CD4-positive, alpha-beta memory T cell (primary cell): Measurements from ENCODE around the gene SCP2. TPM values are rescaled to one million over a fixed set of nuclear protein-coding genes. Genes with fewer than 3 reads are reported as not detected.
"Not testable (repeated sequence)": the region's sequence is repeated elsewhere in the genome, so short reads cannot be mapped to it uniquely, and the experiment has no call there.

Experiments
- CTCF ChIA-PET: fragments of 350-600 bp; sonication (Branson Sonifier 250); formaldehyde crosslinking; loops from one replicate; lab custom pipeline; 2021; ENCODE audit warnings: inconsistent platforms; ENCODE audit not compliant: partially characterized antibody; lab: Charles Lee
- POLR2A ChIA-PET: fragments of 350-600 bp; sonication (Branson Sonifier 250); formaldehyde crosslinking; loops from one replicate; lab custom pipeline; 2021; ENCODE audit not compliant: partially characterized antibody; lab: Charles Lee
- DNase-seq, 5 donors: peaks; one replicate each; pipeline versions ENCODE4 v3.0.0 to v3.0.0-alpha.2; 2020 to 2022; ENCODE audit warnings: mixed read lengths in 1 of 5
- H3K27ac ChIP-seq: one replicate; pipeline ENCODE4 v1.7.0; 2013; ENCODE audit warnings: low read depth, low read length
- H3K27me3 ChIP-seq: 2 replicates; pipeline ENCODE4 v1.7.0; 2013; ENCODE audit warnings: mild to moderate bottlenecking, low read length, moderate library complexity; ENCODE audit not compliant: insufficient read depth
- H3K36me3 ChIP-seq: 2 replicates; pipeline ENCODE4 v1.7.0; 2013; ENCODE audit warnings: mild to moderate bottlenecking, low read length, moderate library complexity; ENCODE audit not compliant: insufficient read depth
- H3K4me1 ChIP-seq: 2 replicates; pipeline ENCODE4 v1.7.0; 2013; ENCODE audit warnings: mild to moderate bottlenecking, low read length, moderate library complexity; ENCODE audit not compliant: insufficient read depth
- H3K4me3 ChIP-seq, 2 donors: one replicate each; pipeline ENCODE4 v1.7.0; 2013; ENCODE audit warnings: low read length in 2 of 2, mild to moderate bottlenecking in 1 of 2
- H3K9me3 ChIP-seq, 2 donors: one replicate each; pipeline ENCODE4 v1.7.0; 2013; ENCODE audit warnings: low read length in 2 of 2, control low read depth in 1 of 2; ENCODE audit not compliant: control insufficient read depth in 1 of 2
- H3K27ac Mint-ChIP-seq, 7 donors: one replicate each; pipeline ENCODE4 v1.8.0; 2020 to 2021; ENCODE audit warnings: mixed read lengths in 7 of 7, mild to moderate bottlenecking in 6 of 7, inconsistent platforms in 3 of 7, moderate library complexity in 3 of 7
- H3K27me3 Mint-ChIP-seq, 2 donors: one replicate each; pipeline ENCODE4 v1.8.0; 2020 to 2021; ENCODE audit warnings: mixed read lengths in 2 of 2
- H3K36me3 Mint-ChIP-seq, 2 donors: one replicate each; pipeline ENCODE4 v1.8.0; 2020 to 2021; ENCODE audit warnings: mixed read lengths in 2 of 2, inconsistent platforms in 1 of 2, mild to moderate bottlenecking in 1 of 2
- H3K4me1 Mint-ChIP-seq, 4 donors: one replicate each; pipeline ENCODE4 v1.8.0; 2020 to 2021; ENCODE audit warnings: mixed read lengths in 4 of 4, mild to moderate bottlenecking in 1 of 4
- H3K4me3 Mint-ChIP-seq, 8 donors: one replicate each; pipeline ENCODE4 v1.8.0; 2020 to 2021; ENCODE audit warnings: mixed read lengths in 8 of 8, mild to moderate bottlenecking in 7 of 8, moderate library complexity in 6 of 8, inconsistent platforms in 3 of 8
- H3K9me3 Mint-ChIP-seq, 8 donors: one replicate each; pipeline ENCODE4 v1.8.0; 2020 to 2021; ENCODE audit warnings: mixed read lengths in 8 of 8, mild to moderate bottlenecking in 5 of 8, inconsistent platforms in 3 of 8, moderate library complexity in 1 of 8
- intact Hi-C: fragments of 100-400 bp; cut with micrococcal nuclease; formaldehyde crosslinking; loops from one replicate; pipeline ENCODE4 v1.15.1; 2023
- polyA plus RNA-seq, 2 donors: library from polyadenylated mRNA; unstranded; fragments of 300-500 nt; fragmentation: Illumina TruSeq; gene quantifications; one replicate each; pipeline ENCODE4 v1.2.3, GENCODE V29; 2021
- total RNA-seq, 2 experiments: library from RNA; stranded (reverse); gene quantifications; one replicate each; pipeline ENCODE4 v1.2.3, GENCODE V29; 2021

Gene SCP2
- total and polyA plus RNA-seq, 4 experiments from 2014 or later = 49.7 to 260 (median 98.8) TPM

DNA sequence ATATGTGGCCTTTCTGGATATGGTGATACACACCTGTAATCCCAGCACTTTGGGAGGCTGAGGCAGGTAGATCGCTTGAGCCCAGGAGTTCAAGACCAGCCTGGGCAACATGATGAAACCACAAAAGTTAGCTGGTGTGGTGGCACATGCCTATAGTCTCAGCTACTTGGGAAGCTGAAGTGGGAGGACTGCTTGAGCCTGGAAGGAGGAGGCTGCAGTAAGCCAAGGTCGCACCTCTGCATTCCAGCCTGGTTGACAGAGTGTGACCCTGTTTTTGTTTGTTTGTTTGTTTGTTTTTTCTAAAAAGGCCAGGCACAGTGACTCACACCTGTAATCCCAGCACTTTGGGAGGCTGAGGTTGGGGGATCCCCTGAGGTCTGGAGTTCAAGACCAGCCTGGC is 42.2 kb downstream of the SCP2 start:
- H3K9me3 Mint-ChIP-seq, intact Hi-C loops, DNase-seq, H3K9me3 ChIP-seq, H3K4me1 Mint-ChIP-seq, H3K36me3 Mint-ChIP-seq, H3K4me3 ChIP-seq, H3K4me1 ChIP-seq, H3K27ac Mint-ChIP-seq, H3K27ac ChIP-seq, H3K4me3 Mint-ChIP-seq, H3K27me3 Mint-ChIP-seq, CTCF ChIA-PET, H3K27me3 ChIP-seq, POLR2A ChIA-PET, H3K36me3 ChIP-seq: not testable (repeated sequence)

DNA sequence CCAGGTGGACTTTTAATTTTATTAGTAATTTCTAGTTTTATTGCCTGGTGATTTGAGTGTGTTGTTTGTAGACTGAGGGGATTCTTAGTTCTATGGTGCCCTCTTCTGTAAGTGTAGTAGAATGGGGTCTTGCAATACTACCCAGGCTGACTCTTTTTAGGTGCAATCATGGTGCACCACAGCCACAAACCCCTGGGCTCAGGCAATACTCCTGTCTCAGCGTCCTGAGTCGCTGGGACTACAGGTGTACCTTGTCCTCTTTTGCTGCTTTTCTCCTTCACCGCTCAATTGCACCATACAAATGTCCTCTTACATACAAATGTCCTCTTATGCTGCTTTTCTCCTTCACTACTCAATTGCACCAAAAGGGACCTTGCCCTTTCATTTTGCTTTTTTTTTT is 43.1 kb downstream of the SCP2 start:
- Mint-ChIP-seq H3K27me3 (no peaks in the 10 kb centered on the region), H3K4me3 (no peak overlapping the region), H3K36me3 (peaks cover 1 to 6% of the 10 kb centered on the region in 2 donors), H3K9me3 (no peaks in the 10 kb centered on the region), H3K27ac (peak overlapping the region in 1 of 7 donors; percentile 27), H3K4me1 (no peaks in the 10 kb centered on the region)
- H3K4me3 ChIP-seq = no peak overlapping the region
- H3K4me1 ChIP-seq = no peaks in the 10 kb centered on the region
- intact Hi-C loops = no loop called here
- H3K27ac ChIP-seq = no peak overlapping the region
- POLR2A ChIA-PET = no interaction called here
- DNase-seq = peak in 3 of 5 donors; percentile 0 to 2 (median 1)
- no peaks in the 10 kb centered on the region for H3K9me3 ChIP-seq
- H3K27me3 ChIP-seq = no peaks in the 10 kb centered on the region
- no peaks in the 10 kb centered on the region for H3K36me3 ChIP-seq
- CTCF ChIA-PET = no interaction called here

DNA sequence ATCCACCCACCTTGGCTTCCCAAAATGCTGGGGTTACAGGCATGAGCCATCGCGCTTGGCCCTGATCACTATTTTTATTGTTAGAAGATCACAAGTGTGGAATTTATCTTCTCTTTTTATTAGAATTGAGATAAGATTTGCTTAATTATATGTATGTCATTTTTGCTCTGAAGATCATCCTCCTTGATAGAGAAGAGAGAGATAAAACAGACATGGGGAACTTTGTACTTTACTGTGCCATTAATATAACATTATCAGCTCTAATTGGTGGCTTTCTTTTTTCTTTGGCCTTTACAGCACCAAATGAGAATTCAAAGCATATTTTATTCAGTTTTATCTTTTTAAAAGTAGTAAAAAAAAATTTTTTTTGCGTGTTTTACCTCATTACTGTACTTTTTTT is 46.8 kb downstream of the SCP2 start:
- no peak overlapping the region for H3K4me3 Mint-ChIP-seq
- H3K27me3 Mint-ChIP-seq = no peaks in the 10 kb centered on the region
- no peak overlapping the region for H3K27ac ChIP-seq
- H3K27me3 ChIP-seq = no peaks in the 10 kb centered on the region
- peaks cover 15 to 22% of the 10 kb centered on the region in 2 donors for H3K36me3 Mint-ChIP-seq
- H3K27ac Mint-ChIP-seq = no peak overlapping the region
- H3K4me1 ChIP-seq = no peaks in the 10 kb centered on the region
- ChIA-PET CTCF (no interaction called here), POLR2A (no interaction called here)
- H3K36me3 ChIP-seq = no peaks in the 10 kb centered on the region
- DNase-seq = no peak
- intact Hi-C loops = no loop called here
- no peaks in the 10 kb centered on the region for H3K9me3 Mint-ChIP-seq
- H3K9me3 ChIP-seq = no peaks in the 10 kb centered on the region
- H3K4me1 Mint-ChIP-seq = no peaks in the 10 kb centered on the region
- H3K4me3 ChIP-seq = no peak overlapping the region

DNA sequence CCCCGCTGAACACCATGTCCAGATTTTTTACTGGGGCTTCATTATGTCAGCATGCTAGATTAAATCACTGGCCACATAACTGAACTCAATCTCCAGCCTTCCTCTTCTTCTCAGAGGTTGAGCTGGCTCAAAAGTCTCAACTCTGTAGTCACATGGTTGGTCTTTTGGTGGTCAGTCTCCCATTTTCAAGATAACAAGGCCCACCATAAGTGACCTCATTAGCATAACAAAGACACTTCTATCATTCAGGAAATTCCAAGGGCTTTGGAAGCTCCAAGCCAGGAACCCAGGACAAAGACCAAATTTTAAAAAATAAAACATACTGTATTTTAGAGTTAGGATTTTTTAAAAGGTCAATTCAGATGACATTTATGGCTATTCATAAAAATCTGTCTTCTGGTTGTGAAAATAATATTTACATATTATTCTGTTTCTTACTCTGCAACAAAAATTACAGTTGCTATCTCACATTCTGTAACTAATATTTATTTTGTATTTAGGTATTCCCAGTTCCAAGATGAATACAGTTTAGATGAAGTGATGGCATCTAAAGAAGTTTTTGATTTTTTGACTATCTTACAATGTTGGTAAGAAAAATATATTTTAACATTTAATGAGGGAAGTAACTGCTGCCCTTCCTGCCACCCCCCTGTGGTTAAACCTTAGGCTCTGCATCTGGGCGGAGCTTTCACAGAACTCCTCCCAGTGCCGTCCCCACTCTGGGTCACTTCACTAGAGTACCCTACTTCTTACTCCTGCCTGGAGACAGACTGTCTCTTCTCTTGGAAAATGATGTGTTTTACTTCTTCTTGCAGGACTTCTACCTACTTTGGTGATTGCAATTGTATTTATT is 49.3 kb downstream of the SCP2 start:
- CTCF ChIA-PET = interaction anchor here (0.6 to 0.9 kb wide), 3 partner anchors 14 to 783 kb away, joined by 3 to 5 read pairs (median 3); no protein-coding TSS in a partner anchor
- no peaks in the 10 kb centered on the region for H3K9me3 Mint-ChIP-seq

DNA sequence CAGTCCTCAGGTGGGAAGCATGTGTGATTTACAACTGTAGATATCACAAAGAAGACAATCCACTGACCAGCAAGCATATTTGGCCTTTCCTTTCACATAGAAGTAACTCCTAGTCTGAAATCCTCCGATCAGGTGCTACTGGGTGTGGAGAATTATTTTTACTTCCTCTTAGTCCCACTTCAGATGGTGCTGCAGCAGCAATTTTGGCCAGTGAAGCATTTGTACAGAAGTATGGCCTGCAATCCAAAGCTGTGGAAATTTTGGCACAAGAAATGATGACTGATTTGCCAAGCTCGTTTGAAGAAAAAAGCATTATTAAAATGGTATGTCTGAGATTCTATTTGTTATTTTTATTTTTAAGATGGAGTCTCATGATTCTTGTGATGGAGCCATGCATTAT is 51.0 kb downstream of the SCP2 start:
- no peak overlapping the region for H3K27ac ChIP-seq
- intact Hi-C loops = no loop called here
- H3K9me3 ChIP-seq = no peaks in the 10 kb centered on the region
- Mint-ChIP-seq H3K27ac (no peak overlapping the region), H3K4me1 (no peaks in the 10 kb centered on the region), H3K36me3 (peaks cover 38 to 41% of the 10 kb centered on the region in 2 donors), H3K4me3 (no peak overlapping the region), H3K27me3 (no peaks in the 10 kb centered on the region), H3K9me3 (peaks cover 0 to 7% (median 3%) of the 10 kb centered on the region in 8 donors)
- no peaks in the 10 kb centered on the region for H3K4me1 ChIP-seq
- no peak for DNase-seq
- ChIA-PET POLR2A (no interaction called here), CTCF (no interaction called here)
- H3K36me3 ChIP-seq = peaks cover 5% of the 10 kb centered on the region
- H3K27me3 ChIP-seq = no peaks in the 10 kb centered on the region
- H3K4me3 ChIP-seq = no peak overlapping the region

More for the DNA sequence above, 49.3 kb downstream of the SCP2 start:
- intact Hi-C loops = no loop called here
- POLR2A ChIA-PET = no interaction called here
- peaks cover 5% of the 10 kb centered on the region for H3K36me3 ChIP-seq
- Mint-ChIP-seq H3K27me3 (no peaks in the 10 kb centered on the region), H3K27ac (peak overlapping the region in 1 of 7 donors; percentile 69), H3K36me3 (peaks cover 25 to 32% of the 10 kb centered on the region in 2 donors), H3K4me1 (no peaks in the 10 kb centered on the region), H3K4me3 (no peak overlapping the region)
- no peaks in the 10 kb centered on the region for H3K27me3 ChIP-seq
- DNase-seq = no peak
- H3K4me1 ChIP-seq = no peaks in the 10 kb centered on the region
- no peaks in the 10 kb centered on the region for H3K9me3 ChIP-seq
- H3K27ac ChIP-seq = no peak overlapping the region
- H3K4me3 ChIP-seq = no peak overlapping the region

DNA sequence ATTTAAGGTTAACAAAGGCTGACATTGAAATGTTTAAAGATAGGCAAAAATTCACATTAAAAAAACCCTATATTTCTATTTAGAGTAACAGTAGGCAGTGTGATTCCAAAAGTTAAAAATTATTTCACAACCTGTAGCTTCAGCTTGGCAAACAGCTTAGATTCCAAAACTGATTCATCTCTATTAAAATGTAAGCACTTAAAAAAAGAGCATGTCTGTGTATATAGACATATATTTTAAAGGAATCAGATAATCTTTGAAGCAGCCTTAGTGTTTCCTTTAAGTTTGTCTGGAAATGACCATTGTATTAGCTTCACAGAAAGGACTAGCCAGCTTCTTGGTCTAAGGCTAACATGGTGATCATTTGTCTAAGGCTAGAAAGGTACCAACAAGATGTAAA is 65.7 kb downstream of the SCP2 start:
- POLR2A ChIA-PET, CTCF ChIA-PET, H3K9me3 Mint-ChIP-seq: not testable (repeated sequence)

DNA sequence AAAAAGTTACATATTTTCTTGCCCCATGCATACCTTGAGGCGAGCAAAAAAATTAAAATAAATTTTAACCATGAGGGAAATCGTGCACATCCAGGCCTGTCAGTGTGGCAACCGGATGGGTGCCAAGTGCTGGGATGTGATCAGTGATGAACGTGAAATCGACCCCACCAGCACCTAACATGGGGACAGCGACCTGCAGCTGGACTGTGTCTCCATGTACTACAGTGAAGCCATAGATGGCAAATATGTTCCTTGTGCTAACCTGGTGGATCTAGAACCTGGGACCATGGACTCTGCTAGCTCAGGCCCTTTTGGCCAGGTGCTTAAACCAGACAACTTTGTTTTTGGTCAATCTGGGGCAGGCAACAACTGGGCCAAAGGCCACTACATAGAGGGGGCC is 67.6 kb downstream of the SCP2 start:
- ChIA-PET CTCF (no interaction called here), POLR2A (no interaction called here)
- no peaks in the 10 kb centered on the region for H3K27me3 ChIP-seq
- H3K36me3 ChIP-seq = no peaks in the 10 kb centered on the region
- H3K4me3 ChIP-seq = no peak overlapping the region
- no peaks in the 10 kb centered on the region for H3K9me3 ChIP-seq
- Mint-ChIP-seq H3K36me3 (peaks cover 14 to 21% of the 10 kb centered on the region in 2 donors), H3K4me1 (no peaks in the 10 kb centered on the region), H3K9me3 (no peaks in the 10 kb centered on the region), H3K27me3 (peaks cover 0 to 1% of the 10 kb centered on the region in 2 donors), H3K4me3 (no peak overlapping the region), H3K27ac (no peak overlapping the region)
- no peak for DNase-seq
- no peaks in the 10 kb centered on the region for H3K4me1 ChIP-seq
- intact Hi-C loops = no loop called here
- H3K27ac ChIP-seq = no peak overlapping the region

More for the DNA sequence above, 65.7 kb downstream of the SCP2 start:
- H3K4me1 ChIP-seq, H3K27me3 ChIP-seq, H3K27me3 Mint-ChIP-seq, DNase-seq, H3K4me3 Mint-ChIP-seq, intact Hi-C loops, H3K27ac ChIP-seq, H3K27ac Mint-ChIP-seq, H3K4me1 Mint-ChIP-seq, H3K4me3 ChIP-seq, H3K9me3 ChIP-seq, H3K36me3 ChIP-seq: not testable (repeated sequence)
- H3K36me3 Mint-ChIP-seq = peaks cover 17 to 21% of the 10 kb centered on the region in 2 donors
